Hematopoietic multipotent progenitor cell treated with erythropoietin and hydrocortisone succinate and interleukin-3 and kit ligand, for 15 days (in vitro differentiated cells): ENCODE results near the gene LDAH.
A peak's percentile ranks its signal among the peaks of the same experiment; 100 is the strongest.

Experiments
- DNase-seq: peaks from one replicate; pipeline ENCODE4 v3.0.0-alpha.2; 2015; ENCODE audit warnings: low spot score

Gene LDAH

GRCh38 chr2:20667151-20667530 lies 155.8 kb downstream of the LDAH start:
- no peak for DNase-seq

GRCh38 chr2:20666304-20667150 lies 156.4 kb downstream of the LDAH start, which contains the start of gene GDF7:
TSS of gene GDF7 (plus strand) at chr2:20667144. CDS start at chr2:20667240, 96 bp downstream.
- DNase-seq = no peak

GRCh38 chr2:20666005-20666303 lies 156.9 kb downstream of the LDAH start:
- no peak for DNase-seq

DNA sequence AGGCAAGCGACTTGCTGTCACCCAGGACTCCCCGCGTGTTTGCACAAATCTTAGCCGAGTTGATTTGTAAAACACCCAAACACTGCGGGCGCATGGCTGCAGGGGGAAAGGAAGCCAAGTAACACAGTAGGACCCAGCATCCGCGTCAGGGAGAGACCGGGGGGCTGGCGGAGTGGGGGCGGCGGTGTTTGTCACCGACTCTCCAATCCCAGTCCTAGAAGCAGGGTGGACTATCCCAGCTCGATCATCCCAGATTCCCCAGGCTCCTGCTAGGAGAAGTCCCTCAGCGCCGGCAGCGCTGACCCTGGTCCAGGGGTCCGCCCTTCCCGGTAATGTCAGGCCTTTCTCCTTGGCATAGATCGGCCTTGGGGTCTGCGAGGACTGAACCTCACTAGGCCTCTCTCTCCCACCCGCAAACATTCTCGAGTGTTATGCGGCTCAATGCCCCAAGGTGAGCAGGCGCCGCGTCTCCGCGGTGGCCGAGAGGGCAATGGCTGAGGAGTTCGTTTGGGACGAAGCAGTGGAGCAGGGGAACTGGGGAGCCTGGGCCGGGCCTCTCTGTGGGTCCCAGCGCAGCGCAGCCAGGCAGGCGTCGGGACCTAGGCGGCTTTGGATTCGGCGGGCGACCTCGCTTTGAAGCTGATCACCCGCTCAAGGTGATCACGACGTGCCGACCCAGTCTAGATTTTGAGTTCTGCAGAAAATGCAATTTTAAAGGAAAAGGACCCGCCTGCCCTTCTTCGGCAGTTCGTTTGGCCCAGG lies 157.5 kb downstream of the LDAH start:
- no peak for DNase-seq

- no peak for DNase-seq
These were observed 158.3 kb downstream of the LDAH start for GRCh38 chr2:20664431-20665242.

DNA sequence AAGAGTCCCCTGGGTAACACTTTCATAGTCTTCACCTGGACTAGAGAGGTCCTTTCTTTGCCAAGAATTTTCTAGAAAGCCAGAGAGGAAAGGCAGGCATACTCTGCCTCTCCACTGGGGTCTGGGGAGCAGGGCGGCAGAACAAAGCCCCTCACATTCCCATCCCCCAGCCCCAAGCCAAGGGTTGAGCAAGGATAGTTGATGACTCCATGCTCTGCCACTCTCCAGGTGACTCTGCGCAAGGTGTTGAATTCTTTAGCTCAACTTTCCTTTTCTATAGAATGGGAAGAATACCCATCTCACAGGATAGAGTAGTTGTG lies 158.9 kb downstream of the LDAH start:
- DNase-seq = no peak

DNA sequence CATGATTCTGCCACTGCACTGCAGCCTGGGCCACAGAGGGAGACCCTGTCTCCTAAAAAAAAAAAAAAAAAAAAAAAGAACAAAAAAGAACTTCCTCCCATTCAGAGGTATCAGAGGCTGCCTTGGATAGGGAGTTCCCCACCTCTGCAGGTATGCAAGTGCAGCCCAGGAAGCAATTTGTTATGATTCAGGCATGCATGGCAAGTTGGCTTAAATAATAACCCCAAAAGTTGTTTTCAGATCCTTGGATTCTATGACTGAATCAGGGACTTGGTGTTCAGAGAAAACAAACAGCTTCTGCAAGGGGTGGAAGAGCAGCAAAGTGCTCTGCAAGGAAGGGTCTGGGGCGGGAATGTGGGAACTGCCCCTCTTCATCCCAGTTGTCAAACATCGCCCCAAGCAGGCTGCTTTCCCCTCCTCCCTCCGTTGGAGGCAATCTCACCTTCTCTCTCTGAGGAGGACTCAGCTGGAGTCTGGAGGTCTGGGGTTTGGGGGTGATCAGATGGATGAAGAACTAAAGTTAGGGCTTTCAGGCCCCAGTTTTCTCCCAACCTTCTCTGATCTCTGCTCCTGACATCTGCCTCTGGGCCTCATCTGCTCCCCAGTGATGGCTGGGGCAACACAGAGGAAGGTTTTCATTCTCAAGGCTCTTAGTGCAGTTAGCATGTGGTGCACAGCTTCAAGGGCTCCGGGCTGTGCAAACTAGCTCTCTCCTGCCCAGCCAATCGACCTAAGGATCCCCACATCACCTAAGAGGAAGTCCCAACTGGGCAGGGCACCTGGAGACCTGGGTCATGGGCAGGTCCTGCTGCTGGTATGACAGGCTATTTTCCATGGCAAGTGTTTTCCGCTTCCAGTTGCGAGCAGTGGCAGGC lies 159.5 kb downstream of the LDAH start:
- no peak for DNase-seq

DNA sequence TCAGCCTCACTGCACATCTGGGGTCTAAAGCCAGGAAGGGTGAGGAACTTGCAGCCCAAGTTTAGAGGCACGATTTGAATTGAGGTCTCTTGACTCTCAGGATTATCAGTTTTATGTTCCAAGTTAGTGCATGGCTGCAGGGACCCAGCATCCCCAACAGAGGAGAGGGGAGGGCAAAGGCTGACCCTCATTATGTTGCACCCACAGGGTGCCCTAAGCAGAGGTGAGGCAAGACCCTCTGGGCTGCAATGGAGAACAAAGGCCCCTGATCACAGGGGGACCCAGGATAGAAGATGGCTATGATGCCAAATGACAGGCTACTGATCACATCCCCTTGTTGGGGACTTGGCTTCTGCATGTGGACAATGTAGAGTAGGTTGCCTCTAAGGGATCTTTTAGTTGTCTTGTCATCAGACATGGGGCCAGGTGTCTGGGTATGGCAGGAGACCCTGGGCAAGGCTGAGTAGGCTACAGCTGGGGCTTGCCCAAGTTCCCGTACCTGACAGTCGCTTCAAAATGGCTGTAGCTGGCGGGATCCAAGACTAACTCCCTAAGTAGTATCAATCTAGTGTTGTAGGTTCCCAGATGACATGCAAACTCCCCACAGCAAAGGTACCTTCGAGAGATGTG lies 160.5 kb downstream of the LDAH start:
- no peak for DNase-seq

DNA sequence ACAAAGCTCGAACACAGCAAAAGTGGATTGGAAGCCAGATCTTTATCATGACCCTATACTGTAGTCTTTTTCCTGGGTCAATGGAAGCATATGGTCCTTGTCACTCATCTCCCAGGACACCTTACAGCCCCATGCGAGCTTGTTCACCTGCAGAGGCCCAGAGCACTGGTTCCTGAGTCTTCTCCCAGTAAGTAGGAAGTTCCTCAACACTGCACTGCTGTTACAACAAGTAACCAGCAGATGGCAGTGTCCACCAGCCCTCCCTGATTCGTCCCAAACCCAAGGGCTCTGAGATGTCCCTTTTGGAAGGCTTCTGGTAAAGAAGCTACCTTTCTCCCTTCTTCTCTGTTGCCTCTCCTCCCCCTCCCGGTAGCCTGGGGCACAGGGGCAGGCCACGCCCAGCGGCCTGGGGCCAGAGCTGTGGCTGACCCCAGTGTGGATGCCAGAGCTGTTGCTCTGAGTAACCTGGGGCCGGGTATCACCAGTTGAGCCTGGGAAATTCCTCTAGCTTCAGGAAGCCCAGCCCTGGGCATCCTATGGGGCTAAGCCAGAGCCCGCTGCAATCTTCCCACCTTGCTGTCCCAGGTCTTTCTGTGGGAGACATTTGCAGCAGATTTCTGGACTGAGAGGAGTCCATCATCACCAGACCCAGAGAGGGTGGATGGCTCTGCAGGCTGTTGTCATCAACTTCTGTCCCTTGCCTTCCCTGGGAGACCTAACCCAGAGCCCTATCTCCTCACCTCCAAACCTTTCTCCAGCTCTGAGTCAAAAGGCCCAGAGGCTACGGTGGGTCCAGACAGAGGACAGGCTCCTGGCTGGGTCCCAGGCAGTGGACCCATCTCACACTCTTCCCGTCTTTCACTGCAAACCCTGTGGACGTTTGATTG lies 161.2 kb downstream of the LDAH start:
- DNase-seq = peak; percentile 73

GRCh38 chr2:20660506-20661420 lies 162.1 kb downstream of the LDAH start:
- no peak for DNase-seq

- DNase-seq = no peak
These were observed 165.2 kb downstream of the LDAH start for GRCh38 chr2:20657522-20658235.

DNA sequence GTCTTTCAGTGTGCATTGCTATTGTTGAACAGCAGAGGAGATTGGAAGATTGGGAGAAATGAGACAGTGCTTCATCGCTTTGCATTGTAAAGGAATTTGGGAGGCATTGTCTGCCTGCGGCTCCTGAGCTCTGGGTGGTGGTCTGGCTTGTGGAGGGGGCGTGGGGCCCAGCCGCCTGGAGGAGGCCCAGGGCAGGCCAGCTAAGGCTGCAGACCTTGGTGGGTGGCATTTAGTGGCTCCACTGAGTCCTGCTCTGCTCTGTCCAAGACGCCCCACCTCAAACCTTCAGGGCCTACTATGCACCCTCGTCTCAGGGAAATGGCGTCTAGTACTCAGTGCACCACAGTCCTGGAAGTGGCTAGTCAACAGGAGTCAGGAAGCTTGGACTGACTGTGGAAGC lies 166.3 kb downstream of the LDAH start:
- no peak for DNase-seq

DNA sequence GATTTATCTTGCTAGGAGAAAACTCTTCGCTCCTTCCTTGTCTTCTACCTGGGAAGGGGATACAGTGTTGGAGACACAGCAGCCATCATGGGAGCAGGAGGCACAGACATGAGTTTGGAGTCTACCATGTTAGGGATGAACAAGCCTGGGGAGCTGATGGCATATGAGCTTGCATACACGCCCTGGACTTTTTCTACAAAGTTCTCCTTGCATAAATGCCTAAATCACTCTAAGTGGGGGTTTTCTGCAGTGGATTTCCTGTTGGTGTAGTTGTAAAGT lies 168.4 kb downstream of the LDAH start:
- no peak for DNase-seq

DNA sequence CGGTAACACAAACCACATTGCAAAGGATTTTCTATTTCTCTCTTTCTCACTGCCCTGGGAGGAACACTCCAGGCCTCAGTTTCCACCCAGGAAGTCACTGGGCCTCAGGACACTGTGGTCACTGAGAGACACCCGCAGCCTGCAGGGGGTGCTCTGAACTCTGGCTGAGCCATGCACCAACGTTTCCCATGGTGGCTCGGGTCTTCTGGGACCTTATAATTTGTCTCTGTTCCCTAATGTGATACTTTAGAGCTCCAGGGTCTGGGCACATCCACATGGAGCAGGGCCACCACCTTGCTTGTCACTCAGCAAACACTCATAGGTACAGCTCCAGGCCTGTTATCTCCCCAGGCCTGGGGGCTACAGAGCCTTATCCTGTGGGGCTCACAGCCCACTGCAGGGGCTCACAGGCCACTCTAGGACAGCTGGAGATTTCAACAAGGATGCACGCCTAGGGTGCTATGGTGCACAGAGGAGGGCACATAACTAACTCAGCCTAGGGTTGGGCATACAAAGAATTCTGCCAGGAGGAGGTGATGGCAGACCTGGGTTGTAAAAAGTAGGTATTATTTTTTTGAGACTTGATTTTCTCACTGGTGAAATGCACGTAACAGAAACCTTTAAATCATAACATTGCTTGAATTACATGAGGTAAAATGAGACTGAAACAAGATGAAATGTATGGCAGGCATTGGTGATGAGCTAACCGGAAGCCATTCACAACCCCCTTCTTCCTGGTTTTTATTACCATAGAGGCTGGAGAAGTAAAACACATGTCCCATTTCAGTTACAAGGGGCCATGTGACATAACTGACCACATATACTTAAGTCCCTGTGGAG lies 169.0 kb downstream of the LDAH start:
- DNase-seq = no peak

DNA sequence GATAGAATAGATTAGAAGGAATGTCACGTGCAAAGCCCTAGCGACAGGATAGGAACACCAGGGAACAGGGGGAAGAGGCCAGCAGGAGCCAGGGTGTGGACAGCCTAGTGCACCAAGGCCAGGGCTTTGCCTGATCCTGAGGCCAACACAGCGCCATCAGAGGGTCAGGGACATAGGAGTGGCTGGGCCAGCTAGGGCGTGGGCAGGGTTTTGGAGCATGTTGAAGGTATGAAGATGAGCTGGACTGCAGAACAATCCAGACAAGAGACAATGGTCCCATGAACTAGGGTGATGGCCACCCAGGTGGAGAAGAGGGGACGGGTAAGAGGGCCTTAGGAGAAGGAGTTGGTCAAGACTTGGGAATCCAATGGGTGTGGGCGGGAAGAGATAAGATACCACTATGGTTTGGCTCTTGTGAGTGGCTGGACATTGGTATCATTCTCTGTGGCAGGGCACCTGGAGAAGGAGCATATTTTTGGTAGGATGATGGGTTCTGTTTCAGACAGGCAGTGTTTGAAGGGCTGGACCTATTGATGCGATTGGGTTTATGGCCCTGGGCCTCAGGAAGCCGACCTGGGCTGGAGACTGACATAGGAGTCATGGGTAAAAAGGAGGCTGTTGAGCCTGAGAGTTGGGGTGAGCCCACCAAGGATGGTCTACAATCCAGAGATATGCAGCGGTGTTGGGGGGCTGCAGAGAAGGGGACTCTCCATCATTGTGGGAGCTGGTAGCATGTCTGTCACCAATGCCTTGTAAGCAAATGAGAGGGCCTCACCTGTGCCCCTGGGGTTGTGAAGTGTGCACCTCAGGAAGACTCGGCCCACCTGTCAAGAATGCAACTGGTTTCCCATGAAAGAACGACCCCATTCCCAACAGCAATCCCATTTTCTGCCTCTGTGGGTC lies 170.0 kb downstream of the LDAH start:
- no peak for DNase-seq

GRCh38 chr2:20652141-20652540 lies 170.8 kb downstream of the LDAH start:
- DNase-seq = no peak

- no peak for DNase-seq
These were observed 171.2 kb downstream of the LDAH start for GRCh38 chr2:20651731-20652099.
